Hippocampal formation (tissue), 2 donors: ENCODE measurements around the gene ABHD1.
"Not testable (repeated sequence)": the region's sequence is repeated elsewhere in the genome, so short reads cannot be mapped to it uniquely, and the experiment has no call there.

Experiments used
- DNase-seq, 2 donors: peaks; one replicate each; lab custom pipeline; 2025; lab: John Stamatoyannopoulos, UW

The ABHD1 gene

GRCh38 chr2:27164960-27165763 is 41.5 kb downstream of the ABHD1 start:
- no peak for DNase-seq

- DNase-seq: no peak
Measured at GRCh38 chr2:27170581-27171337, 47.1 kb downstream of the ABHD1 start.

GRCh38 chr2:27171351-27171848 is 47.8 kb downstream of the ABHD1 start:
- DNase-seq: no peak

GRCh38 chr2:27174638-27175037 is 51.0 kb downstream of the ABHD1 start:
- DNase-seq: no peak

- no peak for DNase-seq
Measured at GRCh38 chr2:27175330-27175729, 51.7 kb downstream of the ABHD1 start.

- not testable (repeated sequence) for DNase-seq
Measured at GRCh38 chr2:27175781-27176180, 52.2 kb downstream of the ABHD1 start.

- no peak for DNase-seq
Measured at GRCh38 chr2:27177441-27178351, 54.1 kb downstream of the ABHD1 start.

- DNase-seq: no peak
Measured at GRCh38 chr2:27178469-27178868, 54.9 kb downstream of the ABHD1 start.

GRCh38 chr2:27179344-27180000 is 55.9 kb downstream of the ABHD1 start:
- DNase-seq: no peak
